ENCODE results near the gene GOLGA2. TPM values are rescaled to one million over a fixed set of nuclear protein-coding genes. Genes with fewer than 3 reads are reported as not detected.
"Not testable (repeated sequence)": the region's sequence is repeated elsewhere in the genome, so short reads cannot be mapped to it uniquely, and the experiment has no call there.

The GOLGA2 gene
- total RNA-seq, 1 donor from 2014 or later, result 38.7 TPM

GRCh38 chr9:128243215-128244018 is 32.4 kb downstream of the GOLGA2 start:
- intact Hi-C loops (cut with micrococcal nuclease), result no loop called here

- intact Hi-C loops (cut with micrococcal nuclease), result no loop called here
Measured at GRCh38 chr9:128242828-128243214, 33.0 kb downstream of the GOLGA2 start.

- intact Hi-C loops (cut with micrococcal nuclease), result no loop called here
Measured at GRCh38 chr9:128242124-128242523, 33.7 kb downstream of the GOLGA2 start.

GRCh38 chr9:128233817-128234406 is 41.9 kb downstream of the GOLGA2 start:
- intact Hi-C loops (cut with micrococcal nuclease), result no loop called here

- intact Hi-C loops (cut with micrococcal nuclease), result no loop called here
Measured at GRCh38 chr9:128232528-128233428, 43.0 kb downstream of the GOLGA2 start.

GRCh38 chr9:128231638-128232527 is 43.9 kb downstream of the GOLGA2 start:
- intact Hi-C loops (cut with micrococcal nuclease), result no loop called here

GRCh38 chr9:128230897-128231296 is 44.9 kb downstream of the GOLGA2 start:
- intact Hi-C loops (cut with micrococcal nuclease), result not testable (repeated sequence)

GRCh38 chr9:128226412-128226801 is 49.4 kb downstream of the GOLGA2 start:
- intact Hi-C loops (cut with micrococcal nuclease), result no loop called here

- intact Hi-C loops (cut with micrococcal nuclease), result no loop called here
Measured at GRCh38 chr9:128225770-128226411, 49.9 kb downstream of the GOLGA2 start.

- intact Hi-C loops (cut with micrococcal nuclease), result no loop called here
Measured at GRCh38 chr9:128224877-128225276, 50.9 kb downstream of the GOLGA2 start.

- intact Hi-C loops (cut with micrococcal nuclease), result no loop called here
Measured at GRCh38 chr9:128222880-128223670, 52.7 kb downstream of the GOLGA2 start.

GRCh38 chr9:128222026-128222425 is 53.8 kb downstream of the GOLGA2 start:
- intact Hi-C loops (cut with micrococcal nuclease), result no loop called here

GRCh38 chr9:128219831-128220230 is 56.0 kb downstream of the GOLGA2 start:
- intact Hi-C loops (cut with micrococcal nuclease), result no loop called here

GRCh38 chr9:128218518-128219389 is 57.1 kb downstream of the GOLGA2 start:
- intact Hi-C loops (cut with micrococcal nuclease), result loop anchor here (1.0 kb wide), 2 partner anchors 15 to 32 kb away; partner anchors contain the start of gene DNM1

- intact Hi-C loops (cut with micrococcal nuclease), result loop anchor here (1.0 kb wide), 2 partner anchors 15 to 32 kb away; partner anchors contain the start of gene DNM1
Measured at GRCh38 chr9:128218172-128218517, 57.7 kb downstream of the GOLGA2 start.

- intact Hi-C loops (cut with micrococcal nuclease), result no loop called here
Measured at GRCh38 chr9:128216781-128217553, 58.8 kb downstream of the GOLGA2 start.

- intact Hi-C loops (cut with micrococcal nuclease), result no loop called here
Measured at GRCh38 chr9:128215491-128216409, 60.1 kb downstream of the GOLGA2 start.

Data from T-helper 2 cell treated with Interferon-gamma antibody and Interleukin-4, amounts not matched to agents 100 ng/mL and 5 ng/mL, for 36 hours (primary cell).